Left lung (tissue), 10 donors: Measurements from ENCODE around the gene CHURC1. TPM values are rescaled to one million over a fixed set of nuclear protein-coding genes. Genes with fewer than 3 reads are reported as not detected.

Source experiments
- ATAC-seq: fragments of 200-7000 bp; cut with Tn5 transposase; one replicate; pipeline ENCODE4 v1.9.1; 2020; ENCODE audit warnings: moderate library complexity
- DNase-seq, 4 donors: peaks; one replicate each; pipeline ENCODE4 v3.0.0-alpha.2; 2013 to 2020
- H3K27ac ChIP-seq, 2 donors: fragments of 200-600 bp; sonication (generic) in 1 of 2; one replicate each; pipeline versions ENCODE4 v1.5.0 to v1.8.0; 2020 to 2021
- H3K27me3 ChIP-seq, 2 donors: fragments of 200-600 bp; sonication (generic) in 1 of 2; one replicate each; pipeline versions ENCODE4 v1.5.0 to v1.8.0; 2020 to 2021
- H3K36me3 ChIP-seq, 2 donors: fragments of 200-600 bp; sonication (generic) in 1 of 2; one replicate each; pipeline versions ENCODE4 v1.5.0 to v1.8.0; 2020 to 2021
- H3K4me1 ChIP-seq, 2 donors: fragments of 200-600 bp; one replicate each; pipeline ENCODE4 v1.8.0; 2021
- H3K4me3 ChIP-seq, 2 donors: fragments of 200-600 bp; sonication (generic) in 1 of 2; one replicate each; pipeline versions ENCODE4 v1.5.0 to v1.8.0; 2020 to 2021; ENCODE audit warnings: mild to moderate bottlenecking in 1 of 2
- H3K9me3 ChIP-seq, 2 donors: fragments of 200-600 bp; sonication (generic) in 1 of 2; one replicate each; pipeline versions ENCODE4 v1.5.0 to v1.8.0; 2020 to 2021
- CTCF ChIP-seq, 2 donors: fragments of 200-600 bp; sonication (generic) in 1 of 2; IDR thresholded peaks; one replicate each; pipeline versions ENCODE4 v1.5.0 to v1.8.0; 2021; ENCODE audit warnings: antibody characterized with exemption in 2 of 2
- intact Hi-C, 2 donors: fragments of 100-400 bp; cut with DNase I; formaldehyde crosslinking; loops; one replicate each; pipeline versions ENCODE4 v1.11.2 to v1.14.2; 2022
- polyA plus RNA-seq, 6 donors: library from polyadenylated mRNA; unstranded; fragments of 120-200 nt; gene quantifications; one replicate each; pipeline ENCODE4 v1.2.1, GENCODE V29; 2013; ENCODE audit not compliant: insufficient read length in 6 of 6
- total RNA-seq, 2 donors: library from RNA; stranded (reverse); fragmentation: NEBNext Ultra II Directional; extraction: Animal tissue kit (Norgen Biotek cat#: 25700); gene quantifications; one replicate each; pipeline ENCODE4 v1.2.1, GENCODE V29; 2021
- donor health status: DM: no; HTN: yes; CAD: no.
- donor health status: DM: no; HTN: no; CAD: no.

The CHURC1 gene
- total and polyA plus RNA-seq, 8 donors: 46.8 to 70.2 (median 58.9) TPM

GRCh38 chr14:64953661-64954060, 39.4 kb downstream of the CHURC1 start:
- intact Hi-C loops: no loop called here
- no peak for TF ChIP-seq CTCF (IDR thresholded peaks at IDR 0.05)
- DNase-seq: no peak

GRCh38 chr14:64954491-64955240, 40.4 kb downstream of the CHURC1 start:
- peaks cover 0 to 29% of the 10 kb centered on the region in 2 donors for H3K36me3 ChIP-seq
- no peak overlapping the region for H3K27ac ChIP-seq
- no peaks in the 10 kb centered on the region for H3K27me3 ChIP-seq
- H3K4me3 ChIP-seq: no peak overlapping the region
- DNase-seq (no peak), ATAC-seq (no peak)
- intact Hi-C loops: no loop called here
- H3K4me1 ChIP-seq: no peaks in the 10 kb centered on the region
- no peaks in the 10 kb centered on the region for H3K9me3 ChIP-seq
- TF ChIP-seq CTCF (IDR thresholded peaks at IDR 0.05): no peak

More at GRCh38 chr14:64953661-64954060, 39.4 kb downstream of the CHURC1 start:
- Histone ChIP-seq H3K9me3 (no peaks in the 10 kb centered on the region), H3K36me3 (peaks cover 0 to 39% of the 10 kb centered on the region in 2 donors), H3K27me3 (no peaks in the 10 kb centered on the region), H3K4me3 (no peak overlapping the region), H3K27ac (no peak overlapping the region), H3K4me1 (no peaks in the 10 kb centered on the region)
- no peak for ATAC-seq

- Histone ChIP-seq H3K4me3 (no peak overlapping the region), H3K27ac (no peak overlapping the region), H3K36me3 (peaks cover 0 to 23% of the 10 kb centered on the region in 2 donors), H3K4me1 (no peaks in the 10 kb centered on the region), H3K27me3 (no peaks in the 10 kb centered on the region), H3K9me3 (no peaks in the 10 kb centered on the region)
- ATAC-seq: no peak
- no peak for TF ChIP-seq CTCF (IDR thresholded peaks at IDR 0.05)
- DNase-seq: no peak
- intact Hi-C loops: no loop called here
Observed at GRCh38 chr14:64955297-64955696, 41.0 kb downstream of the CHURC1 start.

- DNase-seq (no peak), ATAC-seq (no peak)
- Histone ChIP-seq H3K36me3 (peaks cover 0 to 7% of the 10 kb centered on the region in 2 donors), H3K4me3 (no peak overlapping the region), H3K4me1 (no peaks in the 10 kb centered on the region), H3K27ac (no peak overlapping the region), H3K9me3 (no peaks in the 10 kb centered on the region), H3K27me3 (no peaks in the 10 kb centered on the region)
- no peak for TF ChIP-seq CTCF (IDR thresholded peaks at IDR 0.05)
- intact Hi-C loops: no loop called here
Observed at GRCh38 chr14:64956697-64957406, 42.6 kb downstream of the CHURC1 start.

- TF ChIP-seq CTCF (IDR thresholded peaks at IDR 0.05): no peak
- H3K9me3 ChIP-seq: no peaks in the 10 kb centered on the region
- no peaks in the 10 kb centered on the region for H3K4me1 ChIP-seq
- DNase-seq (no peak), ATAC-seq (no peak)
- intact Hi-C loops: no loop called here
- H3K27ac ChIP-seq: no peak overlapping the region
- H3K36me3 ChIP-seq: peaks cover 0 to 6% of the 10 kb centered on the region in 2 donors
- H3K27me3 ChIP-seq: no peaks in the 10 kb centered on the region
- H3K4me3 ChIP-seq: no peak overlapping the region
Observed at GRCh38 chr14:64958201-64958600, 43.9 kb downstream of the CHURC1 start.
